Duodenal mucosa (tissue), 2 donors: ENCODE data around the gene LY6G6F.

Experiments used
- H3K27ac ChIP-seq: one replicate; pipeline ENCODE4 v1.7.0; 2013; ENCODE audit warnings: low read depth, low read length
- H3K27me3 ChIP-seq, 2 donors: one replicate each; pipeline ENCODE4 v1.7.0; 2013; ENCODE audit warnings: low read length in 2 of 2, control low read depth in 1 of 2; ENCODE audit not compliant: insufficient read depth in 2 of 2, control insufficient read depth in 1 of 2
- H3K36me3 ChIP-seq, 2 donors: one replicate each; pipeline ENCODE4 v1.7.0; 2013; ENCODE audit warnings: low read length in 2 of 2, control low read depth in 1 of 2; ENCODE audit not compliant: insufficient read depth in 2 of 2, control insufficient read depth in 1 of 2
- H3K4me1 ChIP-seq, 2 donors: one replicate each; pipeline ENCODE4 v1.7.0; 2013; ENCODE audit warnings: low read length in 2 of 2, control low read depth in 1 of 2; ENCODE audit not compliant: insufficient read depth in 2 of 2, control insufficient read depth in 1 of 2
- H3K4me3 ChIP-seq, 2 donors: one replicate each; pipeline ENCODE4 v1.7.0; 2013; ENCODE audit warnings: low read length in 2 of 2, low read depth in 1 of 2
- H3K9ac ChIP-seq, 2 donors: one replicate each; pipeline ENCODE4 v1.7.0; 2013; ENCODE audit warnings: low read length in 2 of 2, low read depth in 1 of 2
- H3K9me3 ChIP-seq, 2 donors: one replicate each; pipeline ENCODE4 v1.7.0; 2013; ENCODE audit warnings: low read length in 2 of 2, control low read depth in 1 of 2; ENCODE audit not compliant: control insufficient read depth in 1 of 2

The LY6G6F gene

GRCh38 chr6:31713991-31714684 lies 7.5 kb downstream of the LY6G6F start:
- Histone ChIP-seq H3K4me1 (peaks cover 27 to 46% of the 10 kb centered on the region in 2 donors), H3K4me3 (no peak overlapping the region), H3K36me3 (no peaks in the 10 kb centered on the region), H3K9ac (no peak overlapping the region), H3K27me3 (no peaks in the 10 kb centered on the region), H3K27ac (no peak overlapping the region), H3K9me3 (no peaks in the 10 kb centered on the region)

GRCh38 chr6:31715022-31715958 lies 8.6 kb downstream of the LY6G6F start, which contains the start of gene LY6G6D:
Gene LY6G6D, plus strand, starts transcription at chr6:31715348. Its CDS starts 8 bp downstream, at chr6:31715356.
- H3K27ac ChIP-seq = no peak within 1 kb of the TSS
- no peaks in the 10 kb centered on the region for H3K27me3 ChIP-seq
- no peak within 1 kb of the TSS for H3K4me3 ChIP-seq
- H3K9me3 ChIP-seq = no peaks in the 10 kb centered on the region
- no peaks in the 10 kb centered on the region for H3K36me3 ChIP-seq
- peaks cover 27 to 51% of the 10 kb centered on the region in 2 donors for H3K4me1 ChIP-seq
- no peak within 1 kb of the TSS for H3K9ac ChIP-seq

DNA sequence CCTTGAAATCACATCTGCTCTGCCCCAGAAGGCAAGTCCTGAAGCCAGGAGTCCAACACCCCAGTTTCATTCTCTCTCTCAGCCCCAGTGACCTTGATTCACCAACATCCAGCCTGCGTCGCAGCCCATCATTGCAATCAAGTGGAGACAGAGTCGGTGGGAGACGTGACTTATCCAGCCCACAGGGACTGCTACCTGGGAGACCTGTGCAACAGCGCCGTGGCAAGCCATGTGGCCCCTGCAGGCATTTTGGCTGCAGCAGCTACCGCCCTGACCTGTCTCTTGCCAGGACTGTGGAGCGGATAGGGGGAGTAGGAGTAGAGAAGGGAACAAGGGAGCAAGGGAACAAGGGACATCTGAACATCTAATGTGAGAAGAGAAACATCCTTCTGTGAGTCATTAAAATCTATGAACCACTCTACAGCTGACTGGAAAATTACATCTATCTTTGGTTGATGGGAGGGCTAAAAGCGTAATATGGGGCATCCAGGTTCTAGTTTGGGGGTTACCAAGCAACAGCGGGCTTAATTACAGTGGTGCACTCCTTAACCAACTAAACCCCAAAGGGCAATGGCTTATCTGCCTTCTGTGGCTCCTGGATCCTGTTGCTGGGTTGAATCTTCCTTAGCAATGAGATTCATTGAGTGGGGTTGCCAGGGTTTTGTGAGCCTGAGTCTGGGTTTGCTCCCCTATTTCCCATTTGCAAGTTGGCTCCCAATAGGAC lies 11.0 kb downstream of the LY6G6F start:
- no peaks in the 10 kb centered on the region for H3K27me3 ChIP-seq
- no peaks in the 10 kb centered on the region for H3K36me3 ChIP-seq
- H3K4me3 ChIP-seq = no peak overlapping the region
- H3K9me3 ChIP-seq = no peaks in the 10 kb centered on the region
- H3K4me1 ChIP-seq = peaks cover 17 to 34% of the 10 kb centered on the region in 2 donors
- no peak overlapping the region for H3K27ac ChIP-seq
- no peak overlapping the region for H3K9ac ChIP-seq

DNA sequence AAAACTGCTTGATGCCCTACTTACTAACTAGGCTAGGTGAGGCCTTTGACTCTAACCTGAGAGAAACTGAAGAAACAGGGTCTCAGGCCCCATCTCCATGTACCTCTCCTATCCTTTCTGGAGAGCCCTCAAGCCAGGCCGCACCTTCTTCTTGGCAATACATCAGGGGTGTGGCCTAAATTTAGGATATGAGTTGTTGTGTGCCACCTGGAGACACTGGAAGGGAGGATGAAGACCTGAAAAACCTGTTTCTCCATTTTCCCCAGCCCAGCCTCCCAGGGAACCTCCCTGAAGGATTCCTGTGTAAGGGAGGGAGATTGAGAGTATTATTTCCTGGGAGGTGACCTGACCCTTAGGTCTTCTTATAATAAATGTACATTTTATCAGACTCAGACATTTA lies 11.6 kb downstream of the LY6G6F start:
- no peak overlapping the region for H3K9ac ChIP-seq
- peaks cover 17 to 34% of the 10 kb centered on the region in 2 donors for H3K4me1 ChIP-seq
- no peak overlapping the region for H3K27ac ChIP-seq
- H3K36me3 ChIP-seq = no peaks in the 10 kb centered on the region
- no peaks in the 10 kb centered on the region for H3K9me3 ChIP-seq
- H3K27me3 ChIP-seq = no peaks in the 10 kb centered on the region
- H3K4me3 ChIP-seq = no peak overlapping the region

GRCh38 chr6:31719001-31719400 lies 12.3 kb downstream of the LY6G6F start:
- H3K4me1 ChIP-seq = peaks cover 14 to 27% of the 10 kb centered on the region in 2 donors
- H3K4me3 ChIP-seq = no peak overlapping the region
- H3K9ac ChIP-seq = peak overlapping the region in 1 of 2 donors; percentile 38
- H3K36me3 ChIP-seq = no peaks in the 10 kb centered on the region
- no peaks in the 10 kb centered on the region for H3K27me3 ChIP-seq
- H3K27ac ChIP-seq = no peak overlapping the region
- no peaks in the 10 kb centered on the region for H3K9me3 ChIP-seq

DNA sequence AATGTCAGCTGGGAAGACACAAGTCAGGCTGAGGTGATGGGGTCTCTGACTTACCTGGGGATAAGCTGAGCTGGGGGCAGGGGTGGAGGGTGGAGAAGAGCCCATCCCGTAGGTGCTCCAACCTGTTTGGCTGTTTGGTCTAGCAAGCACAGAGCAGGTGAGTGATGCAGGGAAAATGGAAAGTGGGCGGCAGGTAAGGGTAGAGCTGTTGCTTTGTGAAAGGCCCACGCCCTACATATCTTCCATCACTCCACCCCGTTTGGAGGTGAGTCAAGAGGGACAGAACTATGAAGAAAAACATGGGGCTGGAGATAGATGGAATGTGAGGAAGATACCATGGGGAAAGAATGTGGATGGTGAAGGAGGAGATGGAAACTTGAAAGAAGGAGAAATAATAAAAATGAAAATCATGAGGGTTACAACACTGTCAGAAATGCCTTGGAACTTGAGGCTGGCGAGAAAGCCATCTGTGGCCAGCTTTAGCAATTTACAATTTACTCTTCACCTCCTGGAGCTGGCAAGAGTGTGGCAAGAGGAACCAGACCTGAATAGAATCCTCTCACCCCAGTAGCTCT lies 13.6 kb downstream of the LY6G6F start:
- Histone ChIP-seq H3K9ac (no peak overlapping the region), H3K4me3 (no peak overlapping the region), H3K27ac (no peak overlapping the region), H3K36me3 (no peaks in the 10 kb centered on the region), H3K27me3 (no peaks in the 10 kb centered on the region), H3K4me1 (peaks cover 11 to 23% of the 10 kb centered on the region in 2 donors), H3K9me3 (no peaks in the 10 kb centered on the region)

- Histone ChIP-seq H3K27me3 (no peaks in the 10 kb centered on the region), H3K9ac (no peak within 1 kb of the TSS), H3K9me3 (no peaks in the 10 kb centered on the region), H3K27ac (no peak within 1 kb of the TSS), H3K4me1 (peaks cover 16 to 23% of the 10 kb centered on the region in 2 donors), H3K36me3 (peaks cover 0 to 9% of the 10 kb centered on the region in 2 donors), H3K4me3 (no peak within 1 kb of the TSS)
These were observed 14.8 kb downstream of the LY6G6F start, which contains the start of gene LY6G6C for GRCh38 chr6:31721351-31722020. Gene LY6G6C, minus strand, starts transcription at chr6:31721746. Its CDS starts 67 bp downstream, at chr6:31721679.

DNA sequence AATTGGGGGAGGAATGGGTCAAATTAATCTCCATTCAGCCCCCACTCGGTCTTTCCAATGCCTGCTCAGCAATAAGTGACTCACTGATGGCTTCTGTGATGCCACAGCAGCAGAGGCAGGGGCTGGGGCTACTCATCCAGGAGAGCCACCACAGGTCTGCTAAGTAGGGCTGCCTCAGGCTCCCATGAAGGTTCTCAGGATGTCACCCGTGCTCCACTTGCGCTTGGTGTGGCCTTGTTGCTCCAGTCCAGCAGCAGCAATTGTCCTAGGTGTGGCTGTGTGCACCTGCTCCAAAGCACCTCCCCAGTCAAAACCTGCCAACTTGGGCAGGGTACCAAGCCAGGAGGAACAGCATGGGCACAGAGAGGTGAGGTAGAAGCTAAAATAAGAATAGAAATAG lies 15.5 kb downstream of the LY6G6F start:
- Histone ChIP-seq H3K36me3 (peaks cover 0 to 15% of the 10 kb centered on the region in 2 donors), H3K4me1 (peaks cover 20 to 29% of the 10 kb centered on the region in 2 donors), H3K9me3 (no peaks in the 10 kb centered on the region), H3K4me3 (no peak overlapping the region), H3K27me3 (no peaks in the 10 kb centered on the region), H3K27ac (no peak overlapping the region), H3K9ac (no peak overlapping the region)

DNA sequence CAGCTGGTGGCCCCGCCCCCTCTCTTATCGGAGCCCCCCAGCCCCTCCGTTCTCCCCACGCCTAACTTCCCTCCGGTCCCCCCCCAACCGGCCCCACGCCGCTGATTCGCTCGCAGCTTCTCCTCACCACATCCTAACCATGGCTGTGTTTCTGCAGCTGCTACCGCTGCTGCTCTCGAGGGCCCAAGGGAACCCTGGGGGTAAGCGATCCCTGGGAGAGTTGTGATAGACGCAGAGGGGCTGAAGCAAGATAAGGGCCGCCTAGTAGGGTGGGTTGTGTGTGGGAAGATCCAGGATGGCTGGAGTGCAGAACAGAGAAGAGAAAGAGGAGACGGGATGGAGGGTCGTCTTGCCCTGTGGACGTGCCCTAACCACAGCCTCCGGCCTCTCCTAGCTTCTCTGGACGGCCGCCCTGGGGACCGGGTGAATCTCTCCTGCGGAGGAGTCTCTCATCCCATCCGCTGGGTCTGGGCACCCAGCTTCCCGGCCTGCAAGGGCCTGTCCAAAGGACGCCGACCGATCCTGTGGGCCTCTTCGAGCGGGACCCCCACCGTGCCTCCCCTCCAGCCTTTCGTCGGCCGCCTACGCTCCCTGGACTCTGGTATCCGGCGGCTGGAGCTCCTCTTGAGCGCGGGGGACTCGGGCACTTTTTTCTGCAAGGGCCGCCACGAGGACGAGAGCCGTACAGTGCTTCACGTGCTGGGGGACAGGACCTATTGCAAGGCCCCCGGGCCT lies 16.7 kb downstream of the LY6G6F start, which contains the start of gene MPIG6B:
MPIG6B (plus strand) TSS at position 129 of the 735 bp plus-strand sequence; CDS start at position 140, 11 bp downstream.
- peaks cover 26 to 31% of the 10 kb centered on the region in 2 donors for H3K4me1 ChIP-seq
- no peaks in the 10 kb centered on the region for H3K27me3 ChIP-seq
- peaks cover under 1 to 21% of the 10 kb centered on the region in 2 donors for H3K36me3 ChIP-seq
- H3K9ac ChIP-seq = no peak within 1 kb of the TSS
- no peaks in the 10 kb centered on the region for H3K9me3 ChIP-seq
- H3K4me3 ChIP-seq = no peak within 1 kb of the TSS
- no peak within 1 kb of the TSS for H3K27ac ChIP-seq
